GM18499 (cell line): ENCODE data around the gene SHOC1.
"Not testable (repeated sequence)": the region's sequence is repeated elsewhere in the genome, so short reads cannot be mapped to it uniquely, and the experiment has no call there.

Source experiments
- ATAC-seq: cut with Tn5 transposase; IDR thresholded peaks from one replicate; pipeline ENCODE4 v1.9.1; 2021; ENCODE audit warnings: moderate number of reproducible peaks; ENCODE audit not compliant: insufficient read depth, unreplicated experiment

Gene SHOC1

GRCh38 chr9:111806259-111806658 is 11.5 kb upstream of the SHOC1 start:
- no peak for ATAC-seq

- ATAC-seq = no peak
These were observed 11.1 kb upstream of the SHOC1 start for GRCh38 chr9:111805830-111806241.

- ATAC-seq = no peak
These were observed 10.5 kb upstream of the SHOC1 start for GRCh38 chr9:111805262-111805661.

GRCh38 chr9:111804636-111805035 is 9.9 kb upstream of the SHOC1 start:
- no peak for ATAC-seq

GRCh38 chr9:111803924-111804323 is 9.2 kb upstream of the SHOC1 start:
- no peak for ATAC-seq

- ATAC-seq = no peak
These were observed 5.3 kb upstream of the SHOC1 start for GRCh38 chr9:111799915-111800526.

GRCh38 chr9:111799506-111799905 is 4.8 kb upstream of the SHOC1 start:
- no peak for ATAC-seq

- no peak for ATAC-seq
These were observed 4.0 kb upstream of the SHOC1 start for GRCh38 chr9:111798786-111799185.

GRCh38 chr9:111795557-111795839 is 761 bp upstream of the SHOC1 start:
- no peak for ATAC-seq

GRCh38 chr9:111791821-111792220 is 2.9 kb downstream of the SHOC1 start:
- not testable (repeated sequence) for ATAC-seq

GRCh38 chr9:111789881-111790280 is 4.9 kb downstream of the SHOC1 start:
- no peak for ATAC-seq

- no peak for ATAC-seq
These were observed 10.9 kb downstream of the SHOC1 start for GRCh38 chr9:111783857-111784256.

- no peak for ATAC-seq
These were observed 11.3 kb downstream of the SHOC1 start for GRCh38 chr9:111783424-111783823.

- ATAC-seq = no peak
These were observed 28.7 kb downstream of the SHOC1 start for GRCh38 chr9:111766066-111766465.

- ATAC-seq = no peak
These were observed 32.2 kb downstream of the SHOC1 start for GRCh38 chr9:111762556-111762955.

- peak; percentile 46 for ATAC-seq
These were observed 34.7 kb downstream of the SHOC1 start for GRCh38 chr9:111759762-111760639.

GRCh38 chr9:111754800-111755199 is 39.9 kb downstream of the SHOC1 start:
- no peak for ATAC-seq

- no peak for ATAC-seq
These were observed 42.3 kb downstream of the SHOC1 start for GRCh38 chr9:111752455-111752854.
